SK-N-SH (cell line): ENCODE results near the gene C22orf31. TPM values are rescaled to one million over a fixed set of nuclear protein-coding genes. Genes with fewer than 3 reads are reported as not detected.

Experiments
- CTCF ChIA-PET: fragments of 300-600, 350-600 bp; formaldehyde crosslinking; extraction: SDS; loops from one replicate; lab custom pipeline; 2021; lab: Yijun Ruan, JAX
- POLR2A ChIA-PET: fragments of 350-600 bp; sonication (Branson Sonifier 250); formaldehyde crosslinking; extraction: SDS; loops from one replicate; lab custom pipeline; 2020; ENCODE audit warnings: antibody characterized with exemption, inconsistent platforms; lab: Yijun Ruan, JAX
- DNase-seq: peaks from one replicate; pipeline ENCODE4 v3.0.0; 2012
- H2AFZ ChIP-seq: fragments of 200-600 bp; sonication (generic); 2 replicates; pipeline ENCODE4 v1.8.1; 2016; ENCODE audit warnings: antibody characterized with exemption, mild to moderate bottlenecking, low read depth
- H3F3A ChIP-seq: fragments of 200-600 bp; sonication (generic); replicated peaks from 2 replicates; pipeline ENCODE3; 2016; ENCODE audit warnings: antibody characterized with exemption, mild to moderate bottlenecking; ENCODE audit not compliant: insufficient read depth
- H3K27ac ChIP-seq, 2 experiments: fragments of 200-500 bp in 1 of 2; fragments of 200-600 bp in 1 of 2; sonication (Bioruptor generic) in 1 of 2; sonication (generic), shearing (Covaris generic) in 1 of 2; 2 replicates each; pipeline versions ENCODE4 v1.5.1 to v1.6.1; 2014 to 2016; ENCODE audit warnings: low read depth in 2 of 2, inconsistent platforms in 1 of 2, low read length in 1 of 2, mild to moderate bottlenecking in 1 of 2, mixed read lengths in 1 of 2
- H3K27me3 ChIP-seq: fragments of 200-600 bp; sonication (generic), shearing (Covaris generic); 2 replicates; pipeline ENCODE4 v1.6.1; 2016; ENCODE audit warnings: mixed run types; ENCODE audit not compliant: insufficient read depth
- H3K36me3 ChIP-seq, 2 experiments: fragments of 200-500 bp in 1 of 2; fragments of 200-600 bp in 1 of 2; sonication (Bioruptor generic) in 1 of 2; sonication (generic) in 1 of 2; replicated peaks in 1 of 2; 2 replicates each; pipeline versions ENCODE3 to v1.5.1; 2014 to 2016; ENCODE audit warnings: low read length in 1 of 2, mild to moderate bottlenecking in 1 of 2; ENCODE audit not compliant: insufficient read depth in 2 of 2, control insufficient read depth in 1 of 2
- H3K4me1 ChIP-seq, 2 experiments: fragments of 200-500 bp in 1 of 2; fragments of 200-600 bp in 1 of 2; sonication (Bioruptor generic) in 1 of 2; sonication (generic), shearing (Covaris generic) in 1 of 2; 2 replicates each; pipeline versions ENCODE4 v1.5.1 to v1.6.1; 2014 to 2016; ENCODE audit warnings: low read depth in 1 of 2, low read length in 1 of 2, mixed run types in 1 of 2; ENCODE audit not compliant: insufficient read depth in 2 of 2, control insufficient read depth in 1 of 2
- H3K4me2 ChIP-seq: fragments of 200-600 bp; sonication (generic), shearing (Covaris generic); 2 replicates; pipeline ENCODE4 v1.6.1; 2017; ENCODE audit warnings: mixed run types
- H3K4me3 ChIP-seq, 2 experiments: fragments of 200-500 bp in 1 of 2; fragments of 200-600 bp in 1 of 2; sonication (Bioruptor generic) in 1 of 2; sonication (generic), shearing (Covaris generic) in 1 of 2; 2 replicates each; pipeline versions ENCODE4 v1.5.1 to v1.8.1; 2014 to 2016; ENCODE audit warnings: low read depth in 2 of 2, inconsistent platforms in 1 of 2, low read length in 1 of 2, mild to moderate bottlenecking in 1 of 2, mixed read lengths in 1 of 2, moderate library complexity in 1 of 2
- H3K79me2 ChIP-seq: fragments of 200-600 bp; sonication (generic); 2 replicates; pipeline ENCODE4 v1.8.1; 2017; ENCODE audit warnings: mild to moderate bottlenecking; ENCODE audit not compliant: insufficient read depth
- H3K9ac ChIP-seq: fragments of 200-600 bp; sonication (generic); 2 replicates; pipeline ENCODE4 v1.6.1; 2017; ENCODE audit warnings: mixed run types
- H3K9me2 ChIP-seq: fragments of 200-600 bp; sonication (generic); 2 replicates; pipeline ENCODE4 v1.6.1; 2017; ENCODE audit warnings: mixed run types
- H3K9me3 ChIP-seq: fragments of 200-600 bp; sonication (generic); 2 replicates; pipeline ENCODE4 v1.6.1; 2017; ENCODE audit warnings: mixed run types, mild to moderate bottlenecking, moderate library complexity
- H4K20me1 ChIP-seq: fragments of 200-600 bp; sonication (generic); 2 replicates; pipeline ENCODE4 v1.6.1; 2017; ENCODE audit warnings: mild to moderate bottlenecking, mixed run types; ENCODE audit not compliant: insufficient read depth
- GATA2 ChIP-seq: sonication (generic); formaldehyde crosslinking; IDR thresholded peaks from 2 replicates; pipeline ENCODE4 v1.5.0; 2020; ENCODE audit warnings: mild to moderate bottlenecking, missing genetic modification reagents
- NRF1 ChIP-seq: IDR thresholded peaks from 2 replicates; pipeline ENCODE4 v1.6.1; 2012; ENCODE audit warnings: low read depth, mild to moderate bottlenecking, low read length
- POLR2AphosphoS5 ChIP-seq: IDR thresholded peaks from 2 replicates; pipeline ENCODE4 v1.6.1; 2012; ENCODE audit warnings: low read depth, low read length
- RCOR1 ChIP-seq: fragments of 150-350 bp; IDR thresholded peaks from 2 replicates; pipeline ENCODE4 v1.6.1; 2017; ENCODE audit warnings: antibody characterized with exemption, low read length
- SIN3A ChIP-seq: IDR thresholded peaks from 2 replicates; pipeline ENCODE4 v1.6.1; 2012; ENCODE audit warnings: low read depth, mild to moderate bottlenecking, low read length, moderate library complexity, borderline replicate concordance
- SMC3 ChIP-seq: IDR thresholded peaks from 2 replicates; pipeline ENCODE4 v1.6.1; 2012; ENCODE audit warnings: low read depth, low read length, improper control_type of control experiment
- TCF12 ChIP-seq: IDR thresholded peaks from 2 replicates; pipeline ENCODE4 v1.4.0; 2012
- TEAD4 ChIP-seq: IDR thresholded peaks from 2 replicates; pipeline ENCODE4 v1.4.0; 2012; ENCODE audit warnings: mild to moderate bottlenecking, borderline replicate concordance; ENCODE audit not compliant: insufficient read depth
- WGBS: methylation state at CpG from one replicate; pipeline ENCODE4 v1.1.6; 2017; ENCODE audit warnings: low lambda C conversion rate; 5-methylcytosine and 5-hydroxymethylcytosine counted together
- polyA plus RNA-seq, 3 experiments: library from polyadenylated mRNA; depleted of rRNA; stranded (reverse); fragments of >200 nt; gene quantifications; 2 replicates each; pipeline ENCODE4 v1.2.3, GENCODE V29; 2012
- TF ChIP-seq, protein P1 (sequence below): fragments of 150-350 bp; IDR thresholded peaks from 2 replicates; pipeline ENCODE4 v1.6.1; 2016; ENCODE audit warnings: mild to moderate bottlenecking, low read depth, low read length

The C22orf31 gene
- polyA plus RNA-seq, 1 of the 3 experiments (the other 2 are of a cell fraction), result not detected

DNA sequence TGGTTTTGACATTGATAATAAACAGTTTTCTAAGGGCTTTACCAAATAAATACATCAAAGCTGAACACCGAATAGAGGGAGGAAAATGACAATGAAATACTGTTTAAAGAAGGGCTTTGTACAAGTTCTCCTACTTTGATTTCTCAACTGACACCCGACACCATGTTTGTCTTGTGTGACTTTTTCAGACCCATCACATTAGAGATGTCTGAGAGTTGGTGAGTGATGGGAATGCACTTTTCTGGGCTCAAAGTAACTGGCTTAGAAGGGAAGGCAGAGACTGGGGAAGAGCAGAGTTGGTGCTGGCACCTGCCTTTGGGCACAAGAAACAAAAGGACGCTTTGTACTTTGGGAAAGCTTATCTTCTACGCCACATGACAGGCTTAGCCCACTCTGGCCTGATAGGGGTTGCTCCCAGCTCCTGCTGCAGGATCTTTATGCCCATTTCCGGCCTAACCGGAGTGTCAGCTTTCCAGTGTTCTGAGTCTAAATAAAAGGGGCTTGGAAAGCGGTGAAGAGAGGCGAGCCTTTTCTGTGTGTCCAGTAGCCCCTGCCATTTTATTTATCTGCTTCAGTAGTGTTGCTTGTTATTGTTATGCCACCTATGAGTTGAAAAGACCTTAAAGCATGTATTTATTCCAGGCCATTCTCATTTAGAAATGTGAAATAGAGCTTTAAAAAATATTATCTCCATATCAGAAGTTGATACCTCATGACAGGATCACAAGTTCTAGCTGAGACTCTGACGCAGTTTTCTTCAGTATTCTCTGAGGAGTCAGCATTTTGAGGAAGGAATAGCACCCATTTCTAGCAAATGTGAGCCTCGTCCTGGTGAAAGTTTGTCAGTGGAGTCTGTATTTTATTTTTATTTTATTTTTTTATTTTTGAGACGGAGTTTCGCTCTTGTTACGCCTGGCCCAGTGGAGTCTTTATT is 35.4 kb upstream of the C22orf31 start:
- CTCF ChIA-PET, result interaction anchor here (1.0 to 1.5 kb wide), 2 partner anchors 8 to 57 kb away, joined by 4 to 5 read pairs; no protein-coding TSS in a partner anchor

DNA sequence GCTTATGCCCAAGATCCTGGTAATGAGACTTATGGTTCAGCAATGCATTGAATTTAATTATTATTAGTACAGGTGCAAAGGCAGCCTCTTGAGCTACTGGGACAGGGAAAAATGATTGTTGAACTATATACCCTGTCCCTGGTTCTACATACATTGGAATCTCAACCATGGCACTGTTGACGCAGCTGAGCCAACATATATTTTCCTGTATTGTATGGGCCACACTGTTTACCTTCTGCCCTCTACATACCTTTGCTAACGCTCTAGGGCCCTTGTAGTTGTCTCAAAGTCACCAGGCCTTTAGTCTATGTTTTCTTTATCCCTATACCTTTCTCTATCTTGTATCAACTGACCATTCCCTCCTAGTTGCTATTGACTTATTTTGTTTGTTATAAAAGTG is 33.8 kb upstream of the C22orf31 start:
- no peaks in the 10 kb centered on the region for H3K79me2 ChIP-seq
- no peak overlapping the region for H2AFZ ChIP-seq
- 93% methylated on average over 2 of the region's 2 CpGs for WGBS
- no peak for DNase-seq
- TF ChIP-seq, protein P1, sequence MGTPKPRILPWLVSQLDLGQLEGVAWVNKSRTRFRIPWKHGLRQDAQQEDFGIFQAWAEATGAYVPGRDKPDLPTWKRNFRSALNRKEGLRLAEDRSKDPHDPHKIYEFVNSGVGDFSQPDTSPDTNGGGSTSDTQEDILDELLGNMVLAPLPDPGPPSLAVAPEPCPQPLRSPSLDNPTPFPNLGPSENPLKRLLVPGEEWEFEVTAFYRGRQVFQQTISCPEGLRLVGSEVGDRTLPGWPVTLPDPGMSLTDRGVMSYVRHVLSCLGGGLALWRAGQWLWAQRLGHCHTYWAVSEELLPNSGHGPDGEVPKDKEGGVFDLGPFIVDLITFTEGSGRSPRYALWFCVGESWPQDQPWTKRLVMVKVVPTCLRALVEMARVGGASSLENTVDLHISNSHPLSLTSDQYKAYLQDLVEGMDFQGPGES, result no peak
- TF ChIP-seq GATA2 (CRISPR knock-in tag) (no peak), TEAD4 (no peak), NRF1 (no peak)
- no peak overlapping the region for H3K27ac ChIP-seq
- no peaks in the 10 kb centered on the region for H4K20me1 ChIP-seq
- H3K4me3 ChIP-seq, result no peak overlapping the region
- no peaks in the 10 kb centered on the region for H3K9me3 ChIP-seq
- H3K36me3 ChIP-seq, result peaks cover 0 to 7% of the 10 kb centered on the region in 2 experiments
- peaks cover 28% of the 10 kb centered on the region for H3F3A ChIP-seq
- ChIA-PET POLR2A (no interaction called here), CTCF (no interaction called here)
- no peaks in the 10 kb centered on the region for H3K9me2 ChIP-seq
- H3K9ac ChIP-seq, result no peak overlapping the region
- peaks cover 11% of the 10 kb centered on the region in 2 experiments for H3K4me1 ChIP-seq
- H3K27me3 ChIP-seq, result no peaks in the 10 kb centered on the region
- no peak overlapping the region for H3K4me2 ChIP-seq

More for the DNA sequence above, 35.4 kb upstream of the C22orf31 start:
- no peak overlapping the region for H2AFZ ChIP-seq
- DNase-seq, result no peak
- 86% methylated on average over 13 of the region's 13 CpGs for WGBS
- POLR2A ChIA-PET, result no interaction called here
- no peak overlapping the region for H3K4me3 ChIP-seq
- H3K9me3 ChIP-seq, result no peaks in the 10 kb centered on the region
- TF ChIP-seq SIN3A, result no peak
- no peak for TF ChIP-seq RCOR1
- TF ChIP-seq SMC3, result no peak
- TF ChIP-seq POLR2AphosphoS5, result no peak
- no peak for TF ChIP-seq TCF12
- H3K9me2 ChIP-seq, result no peaks in the 10 kb centered on the region
- peaks cover 0 to 12% of the 10 kb centered on the region in 2 experiments for H3K36me3 ChIP-seq
- no peaks in the 10 kb centered on the region for H4K20me1 ChIP-seq
- peaks cover 28% of the 10 kb centered on the region for H3F3A ChIP-seq
- no peaks in the 10 kb centered on the region for H3K79me2 ChIP-seq
- H3K4me2 ChIP-seq, result no peak overlapping the region
- no peak overlapping the region for H3K27ac ChIP-seq
- H3K4me1 ChIP-seq, result peaks cover 5 to 11% of the 10 kb centered on the region in 2 experiments
- H3K9ac ChIP-seq, result no peak overlapping the region
- no peaks in the 10 kb centered on the region for H3K27me3 ChIP-seq
